ENCODE data around the gene DCUN1D4. TPM values are rescaled to one million over a fixed set of nuclear protein-coding genes. Genes with fewer than 3 reads are reported as not detected.

DCUN1D4 gene
- total RNA-seq, 1 donor from 2014 or later: 29.5 TPM

- Histone ChIP-seq H3K4me3 (no peak overlapping the region), H3K27ac (no peak overlapping the region), H3K4me1 (peaks cover 0 to 17% of the 10 kb centered on the region in 2 donors)
Observed at GRCh38 chr4:51855751-51856150, 12.8 kb downstream of the DCUN1D4 start.

GRCh38 chr4:51858605-51859202 is 15.8 kb downstream of the DCUN1D4 start:
- H3K27me3 ChIP-seq: no peaks in the 10 kb centered on the region
- H3K4me1 ChIP-seq: peaks cover 0 to 10% of the 10 kb centered on the region in 2 donors
- peaks cover 2 to 3% of the 10 kb centered on the region in 2 donors for H3K36me3 ChIP-seq
- intact Hi-C loops (cut with DNase I): no loop called here
- no peaks in the 10 kb centered on the region for H3K9me3 ChIP-seq
- no peak for DNase-seq (ENCODE audit: low spot score in 2 of 2)
- no peak overlapping the region for H3K27ac ChIP-seq
- TF ChIP-seq CTCF (IDR thresholded peaks at IDR 0.05): no peak
- H3K4me3 ChIP-seq: no peak overlapping the region

More at GRCh38 chr4:51855751-51856150, 12.8 kb downstream of the DCUN1D4 start:
- H3K9me3 ChIP-seq: no peaks in the 10 kb centered on the region
- H3K36me3 ChIP-seq: no peaks in the 10 kb centered on the region
- no peak for TF ChIP-seq CTCF (IDR thresholded peaks at IDR 0.05)
- no peaks in the 10 kb centered on the region for H3K27me3 ChIP-seq
- no peak for DNase-seq (ENCODE audit: low spot score in 2 of 2)
- intact Hi-C loops (cut with DNase I): no loop called here

- peaks cover 0 to 9% of the 10 kb centered on the region in 2 donors for H3K4me1 ChIP-seq
- DNase-seq (ENCODE audit: low spot score in 2 of 2): no peak
- no peak overlapping the region for H3K27ac ChIP-seq
- no peak for TF ChIP-seq CTCF (IDR thresholded peaks at IDR 0.05)
- H3K4me3 ChIP-seq: no peak overlapping the region
- H3K36me3 ChIP-seq: peaks cover 10 to 11% of the 10 kb centered on the region in 2 donors
- H3K9me3 ChIP-seq: no peaks in the 10 kb centered on the region
- intact Hi-C loops (cut with DNase I): no loop called here
- no peaks in the 10 kb centered on the region for H3K27me3 ChIP-seq
Observed at GRCh38 chr4:51859476-51860031, 16.6 kb downstream of the DCUN1D4 start.

GRCh38 chr4:51862199-51862598 is 19.2 kb downstream of the DCUN1D4 start:
- intact Hi-C loops (cut with DNase I): no loop called here
- Histone ChIP-seq H3K27me3 (no peaks in the 10 kb centered on the region), H3K4me3 (no peak overlapping the region), H3K9me3 (no peaks in the 10 kb centered on the region), H3K4me1 (peaks cover 0 to 5% of the 10 kb centered on the region in 2 donors), H3K36me3 (peaks cover 21 to 29% of the 10 kb centered on the region in 2 donors), H3K27ac (no peak overlapping the region)
- DNase-seq (ENCODE audit: low spot score in 2 of 2): no peak
- TF ChIP-seq CTCF (IDR thresholded peaks at IDR 0.05): no peak

GRCh38 chr4:51862781-51863180 is 19.8 kb downstream of the DCUN1D4 start:
- Histone ChIP-seq H3K36me3 (peaks cover 26 to 35% of the 10 kb centered on the region in 2 donors), H3K4me1 (peaks cover 0 to 5% of the 10 kb centered on the region in 2 donors), H3K27me3 (no peaks in the 10 kb centered on the region), H3K27ac (no peak overlapping the region), H3K4me3 (no peak overlapping the region), H3K9me3 (no peaks in the 10 kb centered on the region)
- no peak for TF ChIP-seq CTCF (IDR thresholded peaks at IDR 0.05)
- intact Hi-C loops (cut with DNase I): no loop called here
- no peak for DNase-seq (ENCODE audit: low spot score in 2 of 2)

All from ascending aorta (tissue), 2 donors.